BJ (cell line): ENCODE measurements around the gene WIPI1. TPM values are rescaled to one million over a fixed set of nuclear protein-coding genes. Genes with fewer than 3 reads are reported as not detected.
"Not testable (repeated sequence)": the region's sequence is repeated elsewhere in the genome, so short reads cannot be mapped to it uniquely, and the experiment has no call there.

Experiments
- CTCF ChIA-PET: fragments of 350-600 bp; formaldehyde crosslinking; extraction: SDS; loops from one replicate; lab custom pipeline; 2021; ENCODE audit warnings: antibody characterized with exemption, inconsistent platforms; lab: Yijun Ruan, JAX
- POLR2A ChIA-PET: fragments of 300-600 bp; sonication (Branson Sonifier 250); formaldehyde crosslinking; extraction: SDS; loops from one replicate; lab custom pipeline; 2021; ENCODE audit warnings: antibody characterized with exemption; lab: Charles Lee
- DNase-seq: peaks from one replicate; pipeline ENCODE4 v3.0.0-alpha.2; 2011; ENCODE audit warnings: low read depth
- H3K27me3 ChIP-seq: 2 replicates; pipeline ENCODE4 v1.6.0; 2011; ENCODE audit warnings: low read length; ENCODE audit not compliant: control insufficient read depth, insufficient read depth
- H3K36me3 ChIP-seq: 2 replicates; pipeline ENCODE4 v1.5.1; 2011; ENCODE audit warnings: low read length; ENCODE audit not compliant: control insufficient read depth, insufficient read depth
- H3K4me3 ChIP-seq: 2 replicates; pipeline ENCODE4 v1.5.1; 2011; ENCODE audit warnings: low read depth, mild to moderate bottlenecking, control low read depth, low read length
- polyA plus RNA-seq: library from polyadenylated mRNA; depleted of rRNA; stranded (reverse); fragments of >200 nt; gene quantifications from 2 replicates; pipeline ENCODE4 v1.2.3, GENCODE V29; 2011
- TF ChIP-seq, protein P1 (sequence below): IDR thresholded peaks from 2 replicates; pipeline ENCODE4 v1.5.1; 2011; ENCODE audit warnings: low read depth, mild to moderate bottlenecking, control low read depth, inconsistent platforms, low read length, moderate library complexity; ENCODE audit not compliant: insufficient read depth

WIPI1 gene
- polyA plus RNA-seq, 1 experiment: 79.1 TPM

DNA sequence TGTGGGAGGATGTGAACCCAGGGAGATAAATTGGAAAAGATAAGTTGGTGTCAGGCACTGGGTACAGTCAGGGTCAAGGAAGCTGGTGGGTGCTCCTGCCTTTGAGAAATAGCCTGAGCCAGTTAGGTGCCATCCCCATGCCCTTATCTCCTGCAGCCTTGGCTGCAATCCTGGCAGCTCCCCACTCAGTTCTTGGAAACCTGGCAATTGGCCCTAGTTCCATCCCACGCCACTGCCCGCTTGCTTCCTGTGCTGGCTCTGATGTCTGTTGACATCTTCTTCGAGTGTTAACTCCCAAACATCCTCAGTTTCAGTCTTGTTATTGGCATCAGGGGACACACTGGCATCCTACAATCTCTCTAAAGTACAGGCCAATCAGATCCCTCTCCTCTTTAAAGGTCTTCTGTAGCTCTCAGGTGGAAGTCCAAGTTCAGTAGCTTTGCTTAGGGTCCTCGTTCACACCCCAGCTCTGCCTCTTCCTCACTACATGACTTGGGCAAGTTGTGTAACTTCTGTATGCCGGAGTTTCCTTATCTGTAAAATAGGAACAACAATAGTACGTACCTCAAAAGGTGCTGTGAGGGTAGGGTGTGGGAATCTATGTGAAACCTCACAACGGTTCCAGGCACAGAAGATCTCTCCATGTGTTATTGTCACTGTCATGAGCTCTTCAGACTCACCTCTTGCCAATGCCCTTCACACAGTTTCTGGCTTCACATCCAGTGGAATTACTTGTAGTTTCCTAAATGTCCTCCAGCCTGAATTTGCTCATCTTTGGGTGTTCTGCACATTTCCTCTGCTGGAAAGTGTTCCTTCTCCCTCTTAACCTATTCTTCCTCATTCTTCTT, 41.4 kb upstream of the WIPI1 start:
- H3K36me3 ChIP-seq: no peaks in the 10 kb centered on the region
- no peak for DNase-seq
- POLR2A ChIA-PET: no interaction called here

DNA sequence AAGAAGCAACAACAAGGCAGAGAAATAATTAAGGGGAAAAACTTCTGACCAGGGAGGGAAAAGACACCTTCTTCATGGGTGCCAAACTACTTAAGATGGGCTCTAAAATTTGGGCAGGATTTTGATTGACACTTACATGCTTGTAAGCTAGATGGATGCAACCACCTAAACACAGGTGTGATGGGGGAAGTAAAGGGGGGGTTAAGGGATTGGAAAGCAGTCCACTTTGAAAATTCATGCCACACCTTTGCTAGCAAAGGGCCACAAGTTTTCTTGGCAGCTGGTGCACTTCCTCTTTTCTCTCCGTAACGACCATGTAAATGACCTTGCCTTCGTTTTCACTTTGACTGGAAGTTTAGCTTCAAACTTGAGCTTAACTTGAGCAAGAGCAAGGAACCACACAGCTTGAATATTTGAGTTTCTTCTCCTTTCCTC, 40.6 kb upstream of the WIPI1 start:
- ChIA-PET CTCF (interaction anchor here (1.0 to 1.8 kb wide), 3 partner anchors 31 to 39 kb away, joined by 3 to 6 read pairs (median 3); no protein-coding TSS in a partner anchor), POLR2A (no interaction called here)
- Histone ChIP-seq H3K36me3 (no peaks in the 10 kb centered on the region), H3K27me3 (no peaks in the 10 kb centered on the region; the same call in 1 of the 2 replicates), H3K4me3 (no peak overlapping the region)
- TF ChIP-seq, protein P1, sequence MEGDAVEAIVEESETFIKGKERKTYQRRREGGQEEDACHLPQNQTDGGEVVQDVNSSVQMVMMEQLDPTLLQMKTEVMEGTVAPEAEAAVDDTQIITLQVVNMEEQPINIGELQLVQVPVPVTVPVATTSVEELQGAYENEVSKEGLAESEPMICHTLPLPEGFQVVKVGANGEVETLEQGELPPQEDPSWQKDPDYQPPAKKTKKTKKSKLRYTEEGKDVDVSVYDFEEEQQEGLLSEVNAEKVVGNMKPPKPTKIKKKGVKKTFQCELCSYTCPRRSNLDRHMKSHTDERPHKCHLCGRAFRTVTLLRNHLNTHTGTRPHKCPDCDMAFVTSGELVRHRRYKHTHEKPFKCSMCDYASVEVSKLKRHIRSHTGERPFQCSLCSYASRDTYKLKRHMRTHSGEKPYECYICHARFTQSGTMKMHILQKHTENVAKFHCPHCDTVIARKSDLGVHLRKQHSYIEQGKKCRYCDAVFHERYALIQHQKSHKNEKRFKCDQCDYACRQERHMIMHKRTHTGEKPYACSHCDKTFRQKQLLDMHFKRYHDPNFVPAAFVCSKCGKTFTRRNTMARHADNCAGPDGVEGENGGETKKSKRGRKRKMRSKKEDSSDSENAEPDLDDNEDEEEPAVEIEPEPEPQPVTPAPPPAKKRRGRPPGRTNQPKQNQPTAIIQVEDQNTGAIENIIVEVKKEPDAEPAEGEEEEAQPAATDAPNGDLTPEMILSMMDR: no peak
- DNase-seq: no peak

More for the DNA sequence above, 41.4 kb upstream of the WIPI1 start:
- TF ChIP-seq, protein P1: no peak
- H3K4me3 ChIP-seq: no peak overlapping the region
- CTCF ChIA-PET: interaction anchor here (1.0 to 1.8 kb wide), 2 partner anchors 31 to 40 kb away, joined by 3 to 6 read pairs; no protein-coding TSS in a partner anchor
- no peaks in the 10 kb centered on the region; the same call in 1 of the 2 replicates for H3K27me3 ChIP-seq

- CTCF ChIA-PET: interaction anchor here (0.7 kb wide), 1 partner anchor 324 kb away, joined by 3 read pairs; no protein-coding TSS in a partner anchor
- POLR2A ChIA-PET: no interaction called here
Observed at GRCh38 chr17:68495081-68495480, 37.8 kb upstream of the WIPI1 start.

DNA sequence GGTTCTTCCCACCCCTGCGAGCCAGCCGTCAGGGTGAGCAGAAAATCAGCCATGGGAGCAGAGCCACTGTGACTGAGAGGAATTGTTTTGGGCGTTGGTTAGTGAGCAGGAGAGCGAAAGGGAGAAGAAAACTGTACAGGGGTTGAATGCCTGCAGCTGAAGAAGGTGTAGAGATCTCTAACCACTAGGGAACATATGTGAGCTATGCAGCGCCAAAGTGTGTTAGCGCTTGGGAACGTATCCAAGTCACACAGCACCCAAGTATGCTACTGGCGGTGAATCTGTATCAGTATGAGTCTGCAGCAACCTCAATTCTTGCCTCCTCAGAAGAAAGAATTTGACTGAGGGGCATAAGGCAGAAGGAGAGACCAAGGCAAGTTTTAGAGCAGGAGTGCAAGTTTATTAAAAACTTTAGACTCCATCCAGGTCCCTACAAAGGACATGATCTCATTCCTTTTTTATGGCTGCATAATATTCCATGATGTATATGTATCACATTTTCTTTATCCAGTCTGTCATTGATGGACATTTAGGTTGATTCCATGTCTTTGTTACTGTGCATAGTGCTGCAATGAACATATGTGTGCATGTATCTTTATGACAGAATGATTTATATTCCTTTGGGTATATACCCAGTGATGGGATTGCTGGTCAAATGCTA, 35.2 kb upstream of the WIPI1 start:
- H3K27me3 ChIP-seq, DNase-seq, H3K36me3 ChIP-seq, POLR2A ChIA-PET, H3K4me3 ChIP-seq, CTCF ChIA-PET: not testable (repeated sequence)

More at GRCh38 chr17:68495081-68495480, 37.8 kb upstream of the WIPI1 start:
- no peaks in the 10 kb centered on the region for H3K36me3 ChIP-seq
- no peak overlapping the region for H3K4me3 ChIP-seq
- DNase-seq: no peak
- TF ChIP-seq, protein P1: no peak
- no peaks in the 10 kb centered on the region; the same call in 1 of the 2 replicates for H3K27me3 ChIP-seq

GRCh38 chr17:68491381-68492231, 34.3 kb upstream of the WIPI1 start:
- H3K36me3 ChIP-seq: no peaks in the 10 kb centered on the region
- POLR2A ChIA-PET: no interaction called here
- CTCF ChIA-PET: no interaction called here
- no peak for DNase-seq
- no peak overlapping the region for H3K4me3 ChIP-seq
- no peaks in the 10 kb centered on the region; the same call in 1 of the 2 replicates for H3K27me3 ChIP-seq
- TF ChIP-seq, protein P1: no peak
